HG03354 (cell line): ENCODE results near the gene MARK2.

Experiments
- ATAC-seq: cut with Tn5 transposase; IDR thresholded peaks from one replicate; pipeline ENCODE4 v1.9.1; 2021; ENCODE audit warnings: mild to moderate bottlenecking; ENCODE audit not compliant: unreplicated experiment, poor library complexity, severe bottlenecking

MARK2 gene

DNA sequence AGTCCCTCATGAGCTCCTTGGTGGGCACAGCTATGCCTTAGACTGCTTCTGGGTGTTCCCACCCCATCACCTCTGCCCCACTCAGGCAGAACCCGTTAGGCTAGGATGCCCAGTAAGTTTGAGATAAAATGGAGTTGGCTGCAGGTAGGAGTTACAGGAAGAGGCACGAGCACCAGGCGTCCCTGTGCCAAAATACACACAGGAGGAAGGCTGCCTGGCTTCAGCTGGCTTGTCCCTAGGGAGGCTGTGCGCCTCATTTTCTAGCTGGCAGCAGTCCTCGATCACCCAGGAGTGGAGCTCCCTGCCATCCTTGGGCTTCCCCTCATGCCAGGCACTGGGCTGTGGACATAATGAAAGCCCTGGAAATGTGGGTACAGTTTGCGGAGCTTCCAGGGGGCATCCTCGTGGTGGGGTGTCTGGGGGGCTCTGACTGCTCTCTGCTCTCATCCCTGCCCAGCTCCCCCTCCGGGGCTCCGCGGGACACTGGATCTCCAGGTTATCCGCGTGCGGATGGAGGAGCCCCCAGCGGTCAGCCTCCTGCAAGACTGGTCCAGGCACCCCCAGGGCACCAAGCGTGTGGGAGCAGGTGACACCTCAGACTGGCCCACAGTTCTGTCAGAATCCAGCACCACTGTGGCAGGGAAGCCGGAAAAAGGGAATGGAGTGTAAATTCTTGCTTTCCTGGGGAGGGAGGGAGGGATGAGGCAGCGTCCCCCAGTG lies 12.3 kb upstream of the MARK2 start:
- ATAC-seq: no peak

DNA sequence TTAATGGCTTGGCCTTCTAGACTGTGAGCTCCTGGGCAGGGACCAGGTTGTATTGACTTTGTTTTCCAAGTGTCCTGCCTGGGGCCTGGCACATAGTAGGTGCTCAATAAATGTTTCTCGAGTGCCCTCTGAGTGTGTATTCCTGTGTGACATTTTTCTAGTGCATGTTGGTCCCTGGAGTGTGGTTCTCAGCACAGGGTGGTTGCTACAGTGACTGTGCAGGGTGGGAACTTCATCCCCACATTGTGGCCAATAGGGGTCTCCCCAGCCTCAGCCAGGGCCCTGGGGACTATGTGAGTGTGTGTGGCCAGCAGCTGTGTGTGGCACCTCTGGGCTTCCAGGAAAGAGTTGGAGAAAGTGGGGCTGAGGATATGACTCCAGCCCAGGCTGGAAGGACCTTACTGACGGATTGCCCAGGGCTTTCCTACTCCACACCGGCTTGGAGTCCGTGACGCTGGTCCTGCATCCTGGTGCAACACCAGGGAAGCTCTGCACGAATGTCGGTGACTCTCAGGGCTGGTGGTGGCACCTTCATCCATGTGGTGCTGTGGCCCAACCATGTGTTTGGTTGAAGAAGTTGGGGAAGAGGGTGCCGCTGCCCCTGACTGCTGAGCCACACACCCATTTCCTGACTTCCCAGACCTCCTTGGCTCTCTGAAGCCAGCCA lies 9.0 kb upstream of the MARK2 start:
- no peak for ATAC-seq

- no peak for ATAC-seq
These were observed 7.6 kb upstream of the MARK2 start for GRCh38 chr11:63831326-63831725.

DNA sequence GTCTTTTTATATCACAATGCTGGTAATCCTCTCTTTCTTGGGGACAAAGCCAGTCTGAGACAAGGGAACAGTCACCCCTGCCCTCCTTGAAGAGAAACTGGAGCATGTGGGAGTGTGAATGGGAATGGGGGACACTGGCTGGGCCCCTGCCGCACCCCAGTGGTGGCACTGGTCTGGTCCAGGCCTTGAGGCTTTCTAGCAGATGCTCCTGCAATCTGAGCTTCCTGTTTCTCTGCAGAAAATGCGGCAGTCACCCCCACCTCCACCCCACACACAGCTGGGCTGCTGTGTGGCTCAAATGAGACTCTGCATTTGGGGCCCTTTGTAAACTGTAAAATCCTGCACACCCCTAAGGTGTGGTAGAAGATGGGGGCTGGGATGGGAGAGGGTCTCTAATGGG lies 6.6 kb upstream of the MARK2 start:
- ATAC-seq: no peak

DNA sequence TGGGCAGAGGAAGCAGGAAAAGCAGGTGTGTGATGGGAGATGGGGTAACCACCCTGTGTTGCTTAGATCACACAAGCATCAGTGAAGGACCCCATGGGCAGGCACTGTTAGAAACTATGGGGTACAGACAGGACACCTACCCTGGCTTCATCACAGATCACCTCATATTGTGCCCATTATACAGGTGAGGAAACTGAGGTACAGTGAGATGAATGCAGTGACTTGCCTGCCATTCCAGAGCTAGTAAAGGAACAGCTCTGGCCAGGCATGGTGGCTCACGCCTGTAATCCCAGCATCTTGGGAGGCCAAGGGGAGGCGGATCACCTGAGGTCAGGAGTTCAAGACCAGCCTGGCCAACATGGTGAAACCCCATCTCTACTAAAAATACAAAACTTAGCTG lies 5.9 kb upstream of the MARK2 start:
- ATAC-seq: no peak

- ATAC-seq: no peak
These were observed 4.3 kb upstream of the MARK2 start for GRCh38 chr11:63834535-63835157.

DNA sequence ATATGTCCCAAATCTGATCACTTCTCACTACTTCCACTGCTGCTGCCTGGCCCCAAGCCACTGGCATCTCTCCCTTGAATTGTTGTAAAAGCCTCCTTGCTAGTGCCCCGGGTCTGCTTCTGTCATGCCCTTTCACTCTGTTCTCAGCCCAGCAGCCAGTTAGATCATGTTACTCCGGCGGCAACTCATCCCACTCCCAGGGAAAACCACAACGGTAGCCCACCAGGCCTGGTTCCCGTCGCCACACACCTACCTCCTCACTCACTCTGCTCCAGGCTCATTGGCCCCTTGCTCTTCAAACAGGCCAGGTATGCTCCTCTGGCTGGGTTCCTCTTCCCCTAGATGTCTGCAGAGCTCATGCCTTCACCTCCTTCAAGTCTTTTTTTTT lies 3.8 kb upstream of the MARK2 start:
- no peak for ATAC-seq

DNA sequence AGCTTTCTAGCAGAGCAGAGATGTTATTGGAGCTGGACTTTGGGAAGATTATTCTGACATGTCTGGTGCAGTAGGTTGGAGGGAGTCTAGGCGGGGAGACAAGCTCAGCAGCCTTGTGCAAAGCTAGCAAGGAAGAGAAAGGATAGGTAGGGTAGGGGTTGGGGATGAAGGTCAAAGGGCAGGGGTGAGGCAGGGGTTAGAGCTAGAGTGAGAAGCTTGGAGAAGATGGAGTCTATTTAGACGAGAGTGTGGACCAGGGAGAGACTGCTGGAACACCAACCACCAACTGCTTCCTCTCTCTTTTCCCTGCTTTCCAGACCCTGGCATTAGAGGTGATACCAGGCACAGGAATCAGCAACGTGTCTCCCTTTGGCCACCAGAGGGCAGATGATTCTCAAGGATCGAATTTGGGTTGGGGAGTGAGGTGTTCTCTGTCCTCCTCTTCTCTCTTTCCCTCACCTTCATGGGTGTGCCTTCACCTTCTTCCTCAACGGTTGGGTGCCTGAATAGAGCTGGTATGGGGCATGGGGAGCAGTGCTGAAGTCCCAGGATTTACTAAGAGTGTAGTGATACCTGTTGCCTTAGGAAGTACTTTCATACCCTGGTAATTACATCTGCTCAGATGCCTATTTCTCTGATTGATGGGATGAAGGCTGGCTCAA lies 1.8 kb upstream of the MARK2 start:
- ATAC-seq: no peak

DNA sequence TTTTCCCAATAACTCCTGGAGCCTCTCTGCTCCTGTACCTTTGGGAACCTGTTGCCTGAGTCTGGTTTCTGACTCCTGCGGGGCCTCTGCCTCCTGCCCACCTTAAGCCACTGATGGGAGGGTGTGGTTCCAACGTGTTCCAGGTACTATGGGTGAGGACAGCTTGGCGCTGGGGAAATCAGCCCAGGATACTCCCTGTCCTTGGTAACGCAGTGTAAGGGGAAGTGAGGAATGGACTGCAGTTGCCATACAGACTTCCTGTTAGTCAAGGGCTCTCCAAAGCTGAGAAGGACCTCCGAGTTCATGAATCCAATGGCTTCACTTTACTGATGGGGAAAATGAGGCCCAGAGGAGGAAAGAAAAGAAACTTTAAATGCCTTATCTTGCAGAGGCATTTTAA lies 1.2 kb upstream of the MARK2 start:
- ATAC-seq: no peak

DNA sequence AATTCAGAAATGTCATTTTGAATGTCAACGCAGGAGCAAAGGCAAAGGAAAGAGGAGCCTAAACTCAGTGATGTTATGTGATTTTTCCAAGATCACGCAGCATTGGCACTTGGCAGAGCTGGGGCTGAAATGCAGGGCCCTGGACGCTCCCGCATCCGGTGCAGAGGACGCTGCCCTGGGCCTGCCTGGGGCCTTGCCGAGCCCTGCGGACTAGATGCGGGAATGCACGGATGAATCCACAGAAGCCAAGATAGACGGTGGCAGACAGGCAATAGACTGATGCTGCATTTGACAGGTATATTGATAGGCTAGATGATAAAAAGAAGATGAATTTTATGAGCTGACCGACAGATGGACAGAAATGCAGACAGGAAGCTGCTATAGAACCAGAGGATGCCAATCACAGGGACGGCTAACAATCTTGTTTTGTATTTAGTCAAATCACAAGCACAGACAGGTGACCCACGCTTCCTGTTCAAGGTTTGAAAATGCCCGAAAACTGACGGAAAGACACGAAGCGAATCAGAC lies 696 bp upstream of the MARK2 start:
- ATAC-seq: no peak

DNA sequence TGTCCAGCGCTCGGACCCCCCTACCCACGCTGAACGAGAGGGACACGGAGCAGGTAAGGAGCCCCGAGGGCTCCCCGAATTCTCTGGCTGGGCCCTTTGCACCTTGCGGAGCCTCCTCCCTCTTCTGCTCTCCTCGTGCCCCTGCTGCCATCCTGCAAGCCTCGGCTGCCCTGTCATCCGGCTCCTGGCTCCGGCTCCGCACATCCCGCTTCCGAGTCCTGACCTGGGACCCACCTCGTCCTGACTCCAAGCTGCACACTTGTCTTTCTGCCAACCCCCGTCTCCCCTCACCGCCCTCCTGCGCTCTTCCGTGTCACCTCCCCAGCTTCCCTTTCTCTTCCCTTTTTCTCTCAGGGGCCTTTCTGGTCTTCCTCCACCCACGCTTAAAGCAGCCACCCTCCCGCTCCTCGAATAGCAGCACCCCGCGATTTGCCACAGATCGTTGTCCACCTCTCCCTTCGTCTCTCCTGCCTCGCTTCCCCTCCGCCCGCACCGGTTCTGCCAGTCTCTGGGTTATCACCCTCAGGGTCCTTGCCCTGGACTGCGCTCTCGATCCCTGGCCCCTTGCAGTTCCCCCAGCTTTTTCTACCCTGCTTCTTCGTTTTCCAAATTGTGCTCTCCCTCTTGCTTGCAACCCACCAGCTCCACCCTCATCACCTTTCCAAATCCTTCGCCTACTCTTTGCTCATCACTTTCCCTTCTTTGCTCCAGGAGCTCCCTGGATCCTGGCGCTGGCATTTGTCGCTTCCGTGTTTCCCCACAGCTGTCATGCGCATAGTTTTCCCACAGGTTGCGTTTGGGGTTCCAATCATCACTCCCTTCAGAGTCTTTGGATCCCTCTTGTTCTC lies 822 bp downstream of the MARK2 start:
- ATAC-seq: no peak

DNA sequence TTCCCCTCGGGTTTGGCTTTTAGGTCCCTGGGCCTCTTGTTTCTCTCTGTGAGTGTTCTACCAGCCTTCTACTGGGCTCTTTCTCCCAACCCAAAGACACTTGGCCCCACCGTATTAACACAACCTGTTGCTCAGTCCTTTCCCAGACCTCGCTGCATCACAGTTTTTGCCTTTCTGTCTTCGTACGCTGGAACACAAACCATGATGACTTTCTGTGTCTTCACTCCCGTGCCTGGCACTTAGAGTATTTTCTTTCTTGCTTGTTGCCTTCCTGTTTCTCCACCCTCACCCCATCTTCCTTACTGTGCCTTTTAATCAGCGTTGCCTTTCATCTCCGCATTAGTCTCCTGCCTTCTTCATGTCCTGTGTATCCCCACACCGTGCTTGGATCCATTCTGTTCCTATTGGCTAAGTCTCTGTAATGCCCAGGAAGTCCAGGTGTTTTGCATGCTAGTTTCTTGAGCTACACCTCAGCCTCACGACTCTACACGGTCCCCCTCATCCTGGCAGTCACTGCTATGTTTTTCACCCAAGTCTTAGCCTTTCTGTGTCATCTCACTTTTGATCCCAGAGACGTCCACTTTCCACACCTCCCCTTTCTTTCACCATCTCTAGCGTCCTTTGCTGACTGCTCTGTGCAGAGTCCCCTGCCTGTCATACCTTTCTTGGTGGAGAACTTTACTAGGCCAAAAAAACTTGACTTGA lies 1.6 kb downstream of the MARK2 start:
- ATAC-seq: no peak

GRCh38 chr11:63841554-63841953 lies 2.6 kb downstream of the MARK2 start:
- no peak for ATAC-seq

DNA sequence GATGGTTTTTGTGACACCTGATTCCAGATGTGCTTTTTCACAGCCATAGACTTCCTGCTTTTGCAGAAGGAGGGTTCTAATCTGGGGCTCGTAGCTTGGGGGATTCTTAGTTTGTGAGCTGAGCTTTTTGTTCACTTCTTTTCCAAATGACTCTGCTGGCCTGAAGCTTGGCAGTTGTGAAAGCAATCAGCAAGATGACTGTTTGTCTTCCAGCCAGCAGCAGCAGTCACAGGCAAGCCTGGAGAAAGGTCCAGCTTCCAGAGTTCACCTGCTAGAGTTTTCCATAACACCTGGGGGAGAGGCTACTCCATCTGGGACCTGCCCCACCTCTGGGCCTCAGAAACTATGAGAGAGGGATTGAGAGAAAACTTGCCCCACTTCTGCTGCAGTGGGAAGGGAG lies 4.1 kb downstream of the MARK2 start:
- ATAC-seq: no peak

DNA sequence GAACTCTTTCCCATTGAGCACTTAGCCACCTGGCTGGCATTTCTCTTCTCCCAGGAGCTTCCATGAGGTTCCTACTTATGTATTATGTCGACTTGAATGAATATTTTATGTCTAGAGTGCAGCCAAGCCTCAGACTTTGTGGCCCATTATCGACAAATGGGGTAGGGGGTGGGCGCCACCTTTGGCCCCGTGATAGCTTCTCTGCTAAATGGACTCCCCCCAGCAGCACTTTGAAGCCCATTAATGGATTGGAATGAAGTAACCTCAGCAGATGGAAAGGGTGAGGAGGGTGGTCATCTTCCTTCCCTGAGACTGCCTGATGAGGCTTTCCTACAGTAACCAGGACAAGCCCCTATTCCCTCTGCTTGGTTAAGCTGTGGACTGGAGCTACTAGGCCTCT lies 5.9 kb downstream of the MARK2 start:
- no peak for ATAC-seq

- ATAC-seq: no peak
These were observed 6.4 kb downstream of the MARK2 start for GRCh38 chr11:63845303-63845702.

- ATAC-seq: no peak
These were observed 7.0 kb downstream of the MARK2 start for GRCh38 chr11:63845911-63846310.

- no peak for ATAC-seq
These were observed 8.0 kb downstream of the MARK2 start for GRCh38 chr11:63846897-63847296.

DNA sequence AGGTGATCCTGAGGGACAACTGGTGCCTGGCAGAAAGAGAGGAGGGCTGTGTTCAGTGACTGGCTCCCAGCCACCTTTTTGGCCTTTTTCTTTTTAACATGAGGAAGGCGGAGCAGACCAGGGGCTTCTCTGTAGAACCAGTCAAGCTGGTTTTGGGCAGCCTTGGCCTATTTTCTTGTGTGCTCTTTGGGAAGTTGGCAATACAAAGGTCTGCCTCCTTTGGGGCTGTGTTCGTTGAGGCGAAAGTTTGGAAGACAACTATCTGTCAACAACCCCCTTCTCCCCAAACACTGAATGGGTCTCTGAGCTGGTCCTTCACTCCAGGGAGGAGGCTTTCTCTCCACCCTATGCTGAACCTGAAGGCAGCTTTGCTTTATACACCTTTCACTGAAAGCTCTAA lies 8.5 kb downstream of the MARK2 start:
- ATAC-seq: no peak
